Esophagus squamous epithelium (tissue), 4 donors: Measurements from ENCODE around the gene OTOG.

Experiments used
- CTCF ChIP-seq, 6 experiments: fragments of 450-650 bp in 4 of 6; fragments of 200-600 bp in 2 of 6; sonication (generic) in 2 of 6; IDR thresholded peaks; one replicate each; pipeline ENCODE4 v1.5.1; 2016 to 2019; ENCODE audit warnings: antibody characterized with exemption in 6 of 6, mild to moderate bottlenecking in 4 of 6, moderate library complexity in 4 of 6
- POLR2A ChIP-seq, 4 donors: fragments of 450-650 bp; IDR thresholded peaks; one replicate each; pipeline ENCODE4 v1.6.1; 2017; ENCODE audit warnings: antibody characterized with exemption in 4 of 4, mild to moderate bottlenecking in 4 of 4, moderate library complexity in 3 of 4

- no peak for TF ChIP-seq CTCF (IDR thresholded peaks at IDR 0.05)
- TF ChIP-seq POLR2A (IDR thresholded peaks at IDR 0.05) = no peak
Measured at GRCh38 chr11:17600316-17601255, 53.5 kb downstream of the OTOG start.
